Lower lobe of right lung (tissue), 2 donors: ENCODE results near the gene PRDX5. TPM values are rescaled to one million over a fixed set of nuclear protein-coding genes. Genes with fewer than 3 reads are reported as not detected.

Experiments used
- ATAC-seq, 2 donors: fragments of 200-7000 bp; cut with Tn5 transposase; one replicate each; pipeline ENCODE4 v1.9.1; 2020 to 2022; ENCODE audit warnings: mild to moderate bottlenecking in 2 of 2, moderate library complexity in 2 of 2
- DNase-seq: peaks from one replicate; pipeline ENCODE4 v3.0.0-alpha.2; 2020
- H3K27ac ChIP-seq: fragments of 200-600 bp; one replicate; pipeline ENCODE4 v1.8.0; 2022
- H3K27me3 ChIP-seq: fragments of 200-600 bp; one replicate; pipeline ENCODE4 v1.8.0; 2022; ENCODE audit warnings: low read depth
- H3K36me3 ChIP-seq: fragments of 200-600 bp; one replicate; pipeline ENCODE4 v1.8.0; 2022; ENCODE audit warnings: mild to moderate bottlenecking
- H3K4me1 ChIP-seq: fragments of 200-600 bp; one replicate; pipeline ENCODE4 v1.8.0; 2022
- H3K4me3 ChIP-seq: fragments of 200-600 bp; one replicate; pipeline ENCODE4 v1.8.0; 2022; ENCODE audit warnings: mild to moderate bottlenecking
- H3K9me3 ChIP-seq: fragments of 200-600 bp; one replicate; pipeline ENCODE4 v1.8.0; 2022
- intact Hi-C: fragments of 100-400 bp; cut with DNase I; formaldehyde crosslinking; loops from one replicate; pipeline ENCODE4 v1.11.0; 2022
- total RNA-seq: library from RNA; stranded (reverse); fragmentation: NEBNext Ultra II Directional; extraction: Animal tissue kit (Norgen Biotek cat#: 25700); gene quantifications from one replicate; pipeline ENCODE4 v1.2.1, GENCODE V29; 2021
- TF ChIP-seq, protein P1 (sequence below): fragments of 200-600 bp; IDR thresholded peaks from one replicate; pipeline ENCODE4 v1.8.0; 2022; ENCODE audit warnings: antibody characterized with exemption, mild to moderate bottlenecking
- donor health status: DM: no; HTN: yes; CAD: no; lungs with severe emphysema.

The PRDX5 gene
- total RNA-seq, 1 donor from 2014 or later, result 203 TPM

DNA sequence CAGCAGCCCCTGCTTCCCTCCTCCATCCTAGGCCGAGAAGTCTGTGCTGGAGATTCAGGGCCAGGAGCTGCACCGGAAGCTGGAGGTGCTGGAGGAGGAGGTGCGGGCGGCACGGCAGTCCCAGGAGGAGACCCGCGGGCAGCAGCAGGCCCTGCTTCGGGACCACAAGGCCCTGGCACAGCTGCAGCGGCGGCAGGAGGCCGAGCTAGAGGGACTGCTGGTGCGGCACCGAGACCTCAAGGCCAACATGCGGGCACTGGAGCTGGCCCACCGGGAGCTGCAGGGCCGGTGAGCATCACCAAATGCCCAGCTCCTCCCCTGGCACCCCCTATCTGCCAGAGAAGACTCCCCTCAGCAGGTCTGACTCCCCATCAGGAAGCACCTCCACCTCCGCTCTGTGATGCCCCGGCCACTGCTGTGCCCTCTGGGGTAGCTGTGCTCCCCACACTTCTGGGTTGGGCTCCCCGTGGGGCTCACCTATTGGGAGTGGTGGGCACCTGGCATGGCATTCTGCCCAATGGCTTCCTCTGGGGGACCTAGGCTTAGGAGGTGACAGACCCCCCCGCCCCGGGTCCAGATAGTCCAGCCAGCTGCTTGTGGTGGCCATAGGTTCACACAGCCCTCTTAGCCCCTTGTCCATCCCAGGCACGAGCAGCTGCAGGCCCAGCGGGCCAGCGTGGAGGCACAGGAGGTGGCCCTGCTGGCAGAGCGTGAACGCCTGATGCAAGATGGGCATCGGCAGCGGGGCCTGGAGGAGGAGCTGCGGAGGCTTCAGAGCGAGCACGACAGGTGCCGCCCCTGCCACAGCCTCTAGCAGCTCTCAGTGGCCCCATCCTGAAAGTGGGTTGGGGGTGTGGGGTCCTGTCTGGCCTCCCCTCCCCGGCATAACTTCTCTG, 34.4 kb downstream of the PRDX5 start:
- H3K27ac ChIP-seq, result no peak overlapping the region
- H3K9me3 ChIP-seq, result no peaks in the 10 kb centered on the region
- intact Hi-C loops, result no loop called here
- TF ChIP-seq, protein P1, sequence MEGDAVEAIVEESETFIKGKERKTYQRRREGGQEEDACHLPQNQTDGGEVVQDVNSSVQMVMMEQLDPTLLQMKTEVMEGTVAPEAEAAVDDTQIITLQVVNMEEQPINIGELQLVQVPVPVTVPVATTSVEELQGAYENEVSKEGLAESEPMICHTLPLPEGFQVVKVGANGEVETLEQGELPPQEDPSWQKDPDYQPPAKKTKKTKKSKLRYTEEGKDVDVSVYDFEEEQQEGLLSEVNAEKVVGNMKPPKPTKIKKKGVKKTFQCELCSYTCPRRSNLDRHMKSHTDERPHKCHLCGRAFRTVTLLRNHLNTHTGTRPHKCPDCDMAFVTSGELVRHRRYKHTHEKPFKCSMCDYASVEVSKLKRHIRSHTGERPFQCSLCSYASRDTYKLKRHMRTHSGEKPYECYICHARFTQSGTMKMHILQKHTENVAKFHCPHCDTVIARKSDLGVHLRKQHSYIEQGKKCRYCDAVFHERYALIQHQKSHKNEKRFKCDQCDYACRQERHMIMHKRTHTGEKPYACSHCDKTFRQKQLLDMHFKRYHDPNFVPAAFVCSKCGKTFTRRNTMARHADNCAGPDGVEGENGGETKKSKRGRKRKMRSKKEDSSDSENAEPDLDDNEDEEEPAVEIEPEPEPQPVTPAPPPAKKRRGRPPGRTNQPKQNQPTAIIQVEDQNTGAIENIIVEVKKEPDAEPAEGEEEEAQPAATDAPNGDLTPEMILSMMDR, result no peak
- ATAC-seq (no peak), DNase-seq (no peak)
- peaks cover 12% of the 10 kb centered on the region for H3K4me1 ChIP-seq
- no peak overlapping the region for H3K4me3 ChIP-seq
- H3K36me3 ChIP-seq, result peaks cover 4% of the 10 kb centered on the region
- no peaks in the 10 kb centered on the region for H3K27me3 ChIP-seq

DNA sequence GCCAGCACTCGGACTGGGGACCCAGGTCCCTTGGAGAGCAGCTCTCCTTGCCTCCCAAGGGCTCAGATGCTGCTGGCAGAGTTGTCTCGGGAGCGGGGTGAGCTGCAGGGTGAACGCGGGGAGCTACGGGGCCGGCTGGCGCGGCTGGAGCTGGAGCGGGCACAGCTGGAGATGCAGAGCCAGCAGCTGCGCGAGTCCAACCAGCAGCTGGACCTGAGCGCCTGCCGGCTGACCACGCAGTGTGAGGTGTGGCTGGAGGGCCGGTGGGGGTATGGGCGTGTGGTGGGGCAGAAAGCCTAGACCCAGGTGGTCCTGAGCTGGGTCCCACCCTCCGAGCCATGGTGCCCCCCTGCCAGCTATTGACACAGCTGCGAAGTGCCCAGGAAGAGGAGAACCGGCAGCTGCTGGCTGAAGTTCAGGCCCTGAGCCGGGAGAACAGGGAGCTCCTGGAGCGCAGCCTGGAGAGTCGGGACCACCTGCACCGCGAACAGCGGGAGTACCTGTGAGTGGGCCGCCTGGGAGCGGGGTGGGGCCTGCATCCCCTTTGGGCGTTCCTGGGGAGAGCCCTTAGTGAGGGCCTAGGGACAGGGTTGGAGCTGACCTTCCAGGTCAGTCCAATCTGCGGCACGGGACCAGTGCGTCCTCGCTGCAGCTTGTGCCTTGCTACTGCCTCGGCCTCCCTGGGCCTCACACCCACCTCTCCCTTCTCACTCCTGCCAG, 35.2 kb downstream of the PRDX5 start:
- intact Hi-C loops, result no loop called here

DNA sequence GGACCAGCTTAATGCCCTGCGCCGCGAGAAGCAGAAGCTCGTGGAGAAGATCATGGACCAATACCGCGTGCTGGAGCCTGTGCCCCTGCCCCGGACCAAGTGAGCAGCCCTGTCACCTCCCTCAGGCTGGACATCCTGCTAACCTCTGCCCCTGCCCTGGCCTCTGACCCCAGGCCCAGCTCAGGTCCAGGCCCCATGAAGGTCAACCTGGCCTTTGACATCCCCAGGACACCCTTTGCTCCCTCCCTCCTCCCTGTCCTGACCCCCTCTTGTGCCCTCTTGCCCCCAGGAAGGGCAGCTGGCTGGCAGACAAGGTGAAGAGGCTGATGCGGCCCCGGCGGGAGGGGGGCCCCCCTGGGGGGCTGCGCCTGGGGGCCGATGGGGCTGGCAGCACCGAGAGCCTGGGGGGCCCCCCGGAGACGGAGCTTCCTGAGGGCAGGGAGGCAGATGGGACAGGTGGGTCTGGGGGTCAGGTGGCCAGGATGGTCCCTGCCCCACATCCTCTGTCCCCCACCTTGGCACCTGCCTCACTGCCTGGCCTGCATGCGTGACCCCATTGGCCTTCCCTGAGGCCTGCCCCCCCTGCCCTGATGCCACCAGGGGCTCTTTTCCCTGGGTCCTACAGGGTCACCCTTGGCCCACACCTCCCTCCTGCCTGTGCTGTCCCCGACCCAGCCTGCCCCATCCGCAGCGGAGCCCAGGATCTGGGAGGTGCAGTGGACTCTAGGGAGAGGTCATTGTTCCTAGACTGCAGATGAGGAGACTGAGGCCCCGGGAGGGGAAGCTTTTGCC, 36.0 kb downstream of the PRDX5 start:
- TF ChIP-seq, protein P1, result no peak
- no peaks in the 10 kb centered on the region for H3K9me3 ChIP-seq
- H3K4me1 ChIP-seq, result peaks cover 25% of the 10 kb centered on the region
- H3K27me3 ChIP-seq, result no peaks in the 10 kb centered on the region
- no peak for DNase-seq
- peaks cover 4% of the 10 kb centered on the region for H3K36me3 ChIP-seq
- intact Hi-C loops, result no loop called here
- H3K27ac ChIP-seq, result no peak overlapping the region
- no peak for ATAC-seq
- no peak overlapping the region for H3K4me3 ChIP-seq

More for the DNA sequence above, 35.2 kb downstream of the PRDX5 start:
- Histone ChIP-seq H3K27me3 (no peaks in the 10 kb centered on the region), H3K36me3 (peaks cover 4% of the 10 kb centered on the region), H3K4me1 (peaks cover 19% of the 10 kb centered on the region), H3K4me3 (no peak overlapping the region), H3K27ac (no peak overlapping the region), H3K9me3 (no peaks in the 10 kb centered on the region)
- ATAC-seq, result no peak
- TF ChIP-seq, protein P1, result no peak
- DNase-seq, result peak; percentile 46

DNA sequence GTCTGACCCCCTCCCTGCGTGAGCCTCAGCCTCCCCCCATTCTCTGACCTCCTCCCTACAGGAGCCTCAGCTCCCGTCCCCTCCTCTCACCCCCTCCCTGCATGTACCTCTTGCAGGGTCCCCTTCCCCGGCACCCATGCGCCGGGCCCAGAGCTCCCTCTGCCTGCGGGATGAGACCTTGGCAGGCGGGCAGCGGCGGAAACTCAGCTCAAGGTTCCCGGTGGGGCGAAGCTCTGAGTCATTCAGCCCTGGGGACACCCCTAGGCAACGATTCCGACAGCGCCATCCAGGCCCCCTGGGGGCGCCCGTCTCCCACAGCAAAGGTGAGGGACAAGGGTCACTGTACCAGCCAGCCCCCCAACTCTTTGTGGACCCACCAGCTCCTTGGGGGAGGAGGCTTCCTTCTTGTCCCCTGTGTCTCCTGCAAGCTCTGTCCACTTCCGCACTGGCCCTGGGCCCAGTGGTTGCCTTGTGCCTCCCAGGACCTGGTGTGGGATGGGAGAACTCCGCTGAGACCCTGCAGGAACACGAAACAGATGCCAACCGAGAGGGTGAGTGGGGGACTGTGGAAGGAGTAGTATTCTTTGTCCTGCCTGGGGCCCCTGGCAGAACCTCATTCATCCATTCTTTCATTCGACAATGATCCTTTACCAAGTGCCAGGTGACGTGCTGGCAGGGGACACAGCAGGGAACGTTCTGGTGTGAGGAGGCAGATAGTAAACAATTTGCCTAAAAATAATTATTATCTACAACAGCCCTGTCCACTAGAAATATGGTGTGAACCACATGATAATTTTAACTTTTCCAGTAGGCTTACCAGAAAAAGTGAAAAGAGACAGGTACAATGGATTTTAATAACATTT, 37.4 kb downstream of the PRDX5 start:
- peak overlapping the region; percentile 43 for H3K4me3 ChIP-seq
- H3K27ac ChIP-seq, result peak overlapping the region; percentile 58
- ATAC-seq, result peak; percentile 65 to 71
- peaks cover 36% of the 10 kb centered on the region for H3K4me1 ChIP-seq
- DNase-seq, result peak; percentile 83
- H3K9me3 ChIP-seq, result no peaks in the 10 kb centered on the region
- TF ChIP-seq, protein P1, result peak; percentile 65
- H3K27me3 ChIP-seq, result no peaks in the 10 kb centered on the region
- peaks cover 6% of the 10 kb centered on the region for H3K36me3 ChIP-seq
- intact Hi-C loops, result no loop called here
